Measurements from ENCODE around the gene FOXA2.

Gene FOXA2

GRCh38 chr20:22583773-22584521, 425 bp downstream of the FOXA2 start:
- no peak for DNase-seq (ENCODE audit: low spot score)

GRCh38 chr20:22582964-22583772, 1.2 kb downstream of the FOXA2 start:
- DNase-seq (ENCODE audit: low spot score): no peak

GRCh38 chr20:22582386-22582963, 1.9 kb downstream of the FOXA2 start:
- DNase-seq (ENCODE audit: low spot score): no peak

GRCh38 chr20:22581437-22582385, 2.7 kb downstream of the FOXA2 start:
- no peak for DNase-seq (ENCODE audit: low spot score)

GRCh38 chr20:22579711-22580697, 4.4 kb downstream of the FOXA2 start:
- no peak for DNase-seq (ENCODE audit: low spot score)

GRCh38 chr20:22579119-22579427, 5.3 kb downstream of the FOXA2 start:
- DNase-seq (ENCODE audit: low spot score): no peak

GRCh38 chr20:22578221-22579118, 5.9 kb downstream of the FOXA2 start:
- DNase-seq (ENCODE audit: low spot score): no peak

GRCh38 chr20:22577515-22578220, 6.7 kb downstream of the FOXA2 start:
- DNase-seq (ENCODE audit: low spot score): no peak

- no peak for DNase-seq (ENCODE audit: low spot score)
Measured at GRCh38 chr20:22576733-22577514, 7.4 kb downstream of the FOXA2 start.

- no peak for DNase-seq (ENCODE audit: low spot score)
Measured at GRCh38 chr20:22576273-22576672, 8.1 kb downstream of the FOXA2 start.

GRCh38 chr20:22575737-22576136, 8.6 kb downstream of the FOXA2 start:
- DNase-seq (ENCODE audit: low spot score): no peak

GRCh38 chr20:22575087-22575721, 9.2 kb downstream of the FOXA2 start:
- no peak for DNase-seq (ENCODE audit: low spot score)

GRCh38 chr20:22574545-22575086, 9.8 kb downstream of the FOXA2 start:
- no peak for DNase-seq (ENCODE audit: low spot score)

GRCh38 chr20:22572491-22572890, 11.9 kb downstream of the FOXA2 start:
- no peak for DNase-seq (ENCODE audit: low spot score)

- DNase-seq (ENCODE audit: low spot score): no peak
Measured at GRCh38 chr20:22572023-22572422, 12.3 kb downstream of the FOXA2 start.

GRCh38 chr20:22569353-22569752, 15.0 kb downstream of the FOXA2 start:
- DNase-seq (ENCODE audit: low spot score): no peak

GRCh38 chr20:22568872-22569344, 15.5 kb downstream of the FOXA2 start:
- no peak for DNase-seq (ENCODE audit: low spot score)
